T-helper 2 cell treated with Interferon-gamma antibody and Interleukin-4, amounts not matched to agents 5 μg/mL and 100 μg/mL, for 36 hours (primary cell): ENCODE results near the gene SNIP1.
"Not testable (repeated sequence)": the region's sequence is repeated elsewhere in the genome, so short reads cannot be mapped to it uniquely, and the experiment has no call there.

Experiments
- DNase-seq: peaks from one replicate; pipeline ENCODE4 v3.0.0; 2021; ENCODE audit warnings: low spot score
- H3K27ac Mint-ChIP-seq: one replicate; pipeline ENCODE4 v1.8.0; 2021; ENCODE audit warnings: mild to moderate bottlenecking, mixed read lengths
- H3K27me3 Mint-ChIP-seq: one replicate; pipeline ENCODE4 v1.8.0; 2021; ENCODE audit warnings: low read depth, mixed read lengths
- H3K36me3 Mint-ChIP-seq: one replicate; pipeline ENCODE4 v1.8.0; 2021; ENCODE audit warnings: low read depth, mixed read lengths
- H3K4me1 Mint-ChIP-seq: one replicate; pipeline ENCODE4 v1.8.0; 2021; ENCODE audit warnings: low read depth, mixed read lengths
- H3K4me3 Mint-ChIP-seq: one replicate; pipeline ENCODE4 v1.8.0; 2022; ENCODE audit warnings: mild to moderate bottlenecking, moderate library complexity, mixed read lengths
- H3K9me3 Mint-ChIP-seq: one replicate; pipeline ENCODE4 v1.8.0; 2021; ENCODE audit warnings: mixed read lengths

Gene SNIP1

DNA sequence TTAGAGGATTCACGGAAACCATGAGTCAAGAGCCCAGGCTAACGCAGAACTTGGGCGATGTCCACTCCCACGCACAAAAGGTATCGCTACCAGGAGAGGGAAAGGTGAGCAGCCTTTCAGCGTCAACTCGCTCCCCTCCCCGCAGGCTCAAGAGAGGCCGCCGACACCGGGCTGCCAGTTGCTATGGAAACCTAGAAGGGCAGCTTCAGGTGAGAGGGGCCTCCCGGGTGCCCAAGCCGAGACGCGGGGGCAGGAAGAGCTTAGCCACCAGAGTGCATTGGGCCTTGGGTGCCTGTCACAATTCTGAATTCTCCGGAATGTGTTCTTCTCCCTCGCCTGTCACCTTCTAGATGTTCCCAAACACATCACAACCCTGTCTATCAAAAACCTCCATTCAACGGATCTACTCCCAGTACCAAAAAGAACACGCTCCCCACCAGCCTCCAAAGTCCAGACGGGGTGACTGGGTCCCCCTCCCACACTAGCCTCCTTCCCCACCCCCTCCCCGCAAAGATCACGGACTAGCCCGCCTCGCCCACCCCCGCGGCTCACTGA, 40.2 kb downstream of the SNIP1 start:
- H3K27ac Mint-ChIP-seq, result peak overlapping the region; percentile 89
- H3K36me3 Mint-ChIP-seq, result peaks cover 22% of the 10 kb centered on the region
- H3K27me3 Mint-ChIP-seq, result no peaks in the 10 kb centered on the region
- peak; percentile 69 for DNase-seq
- H3K9me3 Mint-ChIP-seq, result no peaks in the 10 kb centered on the region
- peak overlapping the region; percentile 96 for H3K4me3 Mint-ChIP-seq
- peaks cover 36% of the 10 kb centered on the region for H3K4me1 Mint-ChIP-seq

GRCh38 chr1:37509181-37509580, 44.9 kb downstream of the SNIP1 start:
- Mint-ChIP-seq H3K9me3 (no peaks in the 10 kb centered on the region), H3K4me1 (peaks cover 30% of the 10 kb centered on the region), H3K4me3 (no peak overlapping the region), H3K36me3 (peaks cover 43% of the 10 kb centered on the region), H3K27ac (no peak overlapping the region), H3K27me3 (no peaks in the 10 kb centered on the region)
- DNase-seq, result no peak

GRCh38 chr1:37506740-37507139, 47.4 kb downstream of the SNIP1 start:
- Mint-ChIP-seq H3K4me3 (no peak overlapping the region), H3K27me3 (no peaks in the 10 kb centered on the region), H3K27ac (no peak overlapping the region), H3K36me3 (peaks cover 36% of the 10 kb centered on the region), H3K9me3 (no peaks in the 10 kb centered on the region), H3K4me1 (peaks cover 20% of the 10 kb centered on the region)
- DNase-seq, result no peak

DNA sequence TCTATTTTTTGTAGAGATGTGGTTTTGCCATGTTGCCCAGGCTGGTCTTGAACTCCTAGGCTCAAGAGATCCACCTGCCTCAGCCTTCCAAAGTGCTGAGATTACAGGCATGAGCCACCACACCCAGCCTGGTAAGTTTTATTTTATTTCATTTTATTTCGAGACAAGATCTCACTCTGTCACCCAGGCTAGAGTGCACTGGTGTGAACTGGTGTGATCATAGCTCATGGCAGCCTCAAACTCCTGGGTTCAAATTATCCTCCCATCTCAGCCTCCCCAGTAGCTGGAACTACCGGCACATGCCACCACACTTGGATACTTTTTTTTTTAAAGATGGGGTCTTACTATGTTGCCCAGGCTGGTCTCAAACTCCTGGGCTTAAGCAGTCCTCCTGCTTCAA, 51.3 kb downstream of the SNIP1 start:
- DNase-seq, H3K4me3 Mint-ChIP-seq, H3K4me1 Mint-ChIP-seq, H3K27ac Mint-ChIP-seq, H3K9me3 Mint-ChIP-seq, H3K27me3 Mint-ChIP-seq: not testable (repeated sequence)
- H3K36me3 Mint-ChIP-seq, result peaks cover 36% of the 10 kb centered on the region

DNA sequence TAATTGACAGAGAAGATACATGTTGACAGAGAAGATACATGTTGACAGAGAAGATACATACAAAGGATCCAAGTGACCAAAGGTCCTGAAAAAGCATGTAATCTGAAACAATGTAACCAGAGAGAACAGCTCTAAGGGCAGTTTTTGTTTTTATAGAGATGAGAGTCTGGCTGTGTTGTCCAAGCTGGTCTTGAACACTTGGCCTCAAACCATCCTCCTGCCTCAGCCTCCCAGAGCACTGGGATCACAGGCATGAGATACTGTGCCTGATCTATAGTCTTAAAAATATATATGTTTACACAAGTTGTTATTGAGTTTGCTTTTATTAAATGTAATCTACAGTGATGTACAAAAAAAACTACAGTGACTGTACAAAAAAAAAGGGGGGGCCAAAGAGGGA, 52.0 kb downstream of the SNIP1 start:
- H3K4me1 Mint-ChIP-seq, result peaks cover 4% of the 10 kb centered on the region
- DNase-seq, result no peak
- H3K27ac Mint-ChIP-seq, result no peak overlapping the region
- peaks cover 30% of the 10 kb centered on the region for H3K36me3 Mint-ChIP-seq
- no peaks in the 10 kb centered on the region for H3K9me3 Mint-ChIP-seq
- H3K4me3 Mint-ChIP-seq, result no peak overlapping the region
- H3K27me3 Mint-ChIP-seq, result no peaks in the 10 kb centered on the region

DNA sequence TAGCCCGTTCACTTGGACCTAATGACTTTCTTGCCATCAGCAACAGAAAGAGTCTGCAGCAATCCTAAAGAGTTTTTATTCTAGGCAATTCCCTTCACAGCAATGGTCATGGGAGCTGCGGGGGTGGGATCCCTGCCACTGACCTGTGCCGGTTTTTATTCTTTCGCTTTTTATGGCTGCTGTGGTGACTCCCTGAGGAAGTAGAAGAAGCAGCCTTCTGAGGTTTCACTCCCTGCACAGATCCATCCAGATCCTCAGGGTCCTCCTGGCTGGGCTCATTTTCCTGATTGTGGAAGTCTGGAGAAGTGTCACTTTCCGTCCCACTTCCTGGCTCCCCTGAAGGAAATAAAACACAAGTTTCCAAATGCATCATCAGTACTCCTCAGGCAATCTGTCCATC, 52.4 kb downstream of the SNIP1 start:
- H3K36me3 Mint-ChIP-seq, result peaks cover 30% of the 10 kb centered on the region
- H3K27ac Mint-ChIP-seq, result no peak overlapping the region
- no peak overlapping the region for H3K4me3 Mint-ChIP-seq
- no peaks in the 10 kb centered on the region for H3K9me3 Mint-ChIP-seq
- DNase-seq, result no peak
- H3K4me1 Mint-ChIP-seq, result peaks cover 4% of the 10 kb centered on the region
- no peaks in the 10 kb centered on the region for H3K27me3 Mint-ChIP-seq

GRCh38 chr1:37498872-37499617, 55.0 kb downstream of the SNIP1 start:
- Mint-ChIP-seq H3K4me3 (no peak overlapping the region), H3K4me1 (peaks cover 4% of the 10 kb centered on the region), H3K36me3 (peaks cover 26% of the 10 kb centered on the region), H3K27me3 (no peaks in the 10 kb centered on the region), H3K27ac (no peak overlapping the region), H3K9me3 (no peaks in the 10 kb centered on the region)
- DNase-seq, result no peak

DNA sequence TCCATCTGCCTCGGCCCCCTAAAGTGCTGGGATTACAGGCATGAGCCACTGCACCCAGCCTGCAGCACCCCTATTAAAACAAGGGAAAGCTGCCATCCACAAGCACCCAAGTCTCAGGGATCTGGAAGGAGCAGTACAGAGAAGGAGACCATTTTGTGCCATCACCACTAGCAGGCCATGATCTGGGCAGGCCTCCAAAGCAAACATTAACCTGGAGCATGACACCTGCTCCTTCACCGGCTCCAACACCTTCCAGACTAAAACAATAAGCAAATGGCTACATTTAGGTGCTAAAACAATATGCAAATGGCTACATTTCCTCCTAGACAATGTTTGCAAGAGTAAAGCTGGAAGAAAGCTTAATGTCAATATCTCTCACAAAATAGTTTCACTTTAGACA, 56.3 kb downstream of the SNIP1 start:
- Mint-ChIP-seq H3K4me1 (peaks cover 11% of the 10 kb centered on the region), H3K9me3 (no peaks in the 10 kb centered on the region), H3K27me3 (no peaks in the 10 kb centered on the region), H3K4me3 (no peak overlapping the region), H3K36me3 (peaks cover 35% of the 10 kb centered on the region), H3K27ac (no peak overlapping the region)
- DNase-seq, result no peak

- no peak for DNase-seq
- peaks cover 35% of the 10 kb centered on the region for H3K36me3 Mint-ChIP-seq
- peaks cover 11% of the 10 kb centered on the region for H3K4me1 Mint-ChIP-seq
- H3K27me3 Mint-ChIP-seq, result no peaks in the 10 kb centered on the region
- no peak overlapping the region for H3K27ac Mint-ChIP-seq
- H3K4me3 Mint-ChIP-seq, result no peak overlapping the region
- H3K9me3 Mint-ChIP-seq, result no peaks in the 10 kb centered on the region
Observed at GRCh38 chr1:37495875-37496274, 58.2 kb downstream of the SNIP1 start.

GRCh38 chr1:37493336-37494098, 60.6 kb downstream of the SNIP1 start:
- H3K9me3 Mint-ChIP-seq, result no peaks in the 10 kb centered on the region
- peak overlapping the region; percentile 22 for H3K27ac Mint-ChIP-seq
- DNase-seq, result no peak
- no peaks in the 10 kb centered on the region for H3K27me3 Mint-ChIP-seq
- H3K4me3 Mint-ChIP-seq, result no peak overlapping the region
- peaks cover 8% of the 10 kb centered on the region for H3K4me1 Mint-ChIP-seq
- H3K36me3 Mint-ChIP-seq, result peaks cover 29% of the 10 kb centered on the region

- Mint-ChIP-seq H3K27me3 (no peaks in the 10 kb centered on the region), H3K9me3 (no peaks in the 10 kb centered on the region), H3K4me3 (no peak overlapping the region), H3K4me1 (peaks cover 6% of the 10 kb centered on the region), H3K27ac (no peak overlapping the region), H3K36me3 (peaks cover 23% of the 10 kb centered on the region)
- no peak for DNase-seq
Observed at GRCh38 chr1:37487619-37487984, 66.5 kb downstream of the SNIP1 start.

- DNase-seq, result peak; percentile 65
- Mint-ChIP-seq H3K4me1 (peaks cover 10% of the 10 kb centered on the region), H3K9me3 (no peaks in the 10 kb centered on the region), H3K4me3 (no peak overlapping the region), H3K27ac (peak overlapping the region; percentile 39), H3K27me3 (no peaks in the 10 kb centered on the region), H3K36me3 (peaks cover 29% of the 10 kb centered on the region)
Observed at GRCh38 chr1:37486680-37487618, 67.1 kb downstream of the SNIP1 start.

DNA sequence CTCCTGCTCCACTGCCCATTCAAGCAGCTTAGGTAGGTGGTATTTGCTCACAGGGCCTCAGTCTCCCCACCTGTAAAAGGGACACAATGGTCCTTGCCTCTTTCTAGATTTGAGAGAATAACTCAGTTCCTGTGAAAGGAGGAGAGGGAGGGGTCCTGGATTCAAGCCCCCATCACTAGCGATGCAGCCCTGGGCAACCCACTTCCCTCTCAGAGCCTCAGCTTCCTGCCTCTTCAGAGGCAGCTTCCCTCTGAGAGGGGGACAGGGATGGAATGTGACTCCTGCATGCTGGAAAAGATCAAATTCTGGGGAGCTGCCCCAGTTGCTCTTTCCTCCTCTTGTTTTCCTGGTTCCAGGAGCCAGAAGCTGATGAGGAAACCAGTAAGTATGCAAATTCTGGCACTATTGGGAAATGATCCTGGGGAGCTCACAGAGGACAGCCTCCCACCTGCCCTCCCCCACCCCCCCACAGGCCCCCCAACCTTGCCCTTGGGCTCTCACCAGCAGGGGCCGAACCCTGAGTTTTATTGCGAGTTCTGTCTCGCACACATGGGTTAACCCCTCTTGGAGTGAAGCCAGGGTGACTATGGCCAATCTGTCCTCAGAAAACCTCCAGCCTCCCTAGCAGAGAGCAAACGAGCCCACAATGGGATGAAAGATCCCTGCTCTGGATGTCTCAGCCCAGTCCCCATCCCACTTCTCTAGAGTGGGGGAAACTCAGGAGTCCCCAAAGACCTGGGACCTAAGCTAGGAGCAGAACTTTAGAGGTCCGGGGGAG, 68.0 kb downstream of the SNIP1 start:
- Mint-ChIP-seq H3K9me3 (no peaks in the 10 kb centered on the region), H3K4me1 (peaks cover 15% of the 10 kb centered on the region), H3K36me3 (peaks cover 36% of the 10 kb centered on the region)

More for the DNA sequence above, 68.0 kb downstream of the SNIP1 start:
- Mint-ChIP-seq H3K27me3 (no peaks in the 10 kb centered on the region), H3K27ac (no peak overlapping the region), H3K4me3 (no peak overlapping the region)
- no peak for DNase-seq
